Glomerular visceral epithelial cell (primary cell): ENCODE data around the gene TRIM46.

ENCODE experiments used
- DNase-seq: peaks from one replicate; pipeline ENCODE4 v3.0.0-alpha.2; 2016; ENCODE audit errors: extremely low spot score

TRIM46 gene

DNA sequence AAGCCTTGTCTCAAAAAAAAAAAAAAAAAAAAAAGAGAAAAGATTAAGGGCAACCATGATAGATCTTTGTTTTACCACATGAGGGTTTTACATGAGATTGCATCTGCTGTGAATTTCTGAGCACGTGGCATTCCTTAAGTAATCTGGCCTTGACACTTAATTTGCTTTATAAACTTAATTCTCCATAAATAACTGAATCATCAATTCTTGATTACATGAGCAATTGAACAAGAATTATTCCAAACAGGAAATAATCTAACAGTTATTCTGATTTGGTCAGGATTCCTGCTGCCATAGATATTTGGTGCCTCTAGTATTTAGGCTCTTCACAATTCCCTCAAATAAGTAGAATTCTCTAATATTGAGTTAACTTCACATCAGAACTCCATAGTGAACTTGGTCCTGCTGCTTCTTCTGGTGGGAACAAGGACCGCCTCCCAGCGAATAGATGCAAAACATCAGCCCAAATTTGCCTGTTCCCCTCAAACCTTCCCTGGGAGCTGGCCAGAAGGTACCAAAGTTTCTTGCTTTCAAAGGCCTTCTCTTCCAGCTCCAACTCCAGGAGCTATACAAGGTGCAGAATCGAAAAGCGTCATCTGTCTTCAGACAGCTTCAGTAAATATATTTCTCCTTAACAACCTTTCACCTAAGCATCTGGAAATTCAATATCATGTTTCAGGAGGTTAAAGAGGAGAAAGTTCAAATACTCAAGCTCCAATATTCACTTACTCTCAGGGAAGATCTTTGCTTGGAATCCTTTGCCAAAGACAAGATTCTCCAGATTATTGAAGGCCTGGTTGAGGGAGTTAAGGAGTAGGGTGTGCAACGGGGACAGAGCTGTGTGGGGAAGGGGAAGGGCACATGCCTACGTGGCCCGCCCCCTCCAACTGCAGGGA lies 1.6 kb upstream of the TRIM46 start:
- DNase-seq: no peak

GRCh38 chr1:155172732-155173477 lies 744 bp upstream of the TRIM46 start, which contains the start of gene KRTCAP2:
Gene KRTCAP2 (minus strand): TSS chr1:155173304. CDS start chr1:155173224, 80 bp downstream.
- peak; percentile 97 for DNase-seq

GRCh38 chr1:155174324-155175280 lies 953 bp downstream of the TRIM46 start:
- peak; percentile 35 for DNase-seq

- no peak for DNase-seq
Observed at GRCh38 chr1:155175281-155175926, 1.8 kb downstream of the TRIM46 start.

DNA sequence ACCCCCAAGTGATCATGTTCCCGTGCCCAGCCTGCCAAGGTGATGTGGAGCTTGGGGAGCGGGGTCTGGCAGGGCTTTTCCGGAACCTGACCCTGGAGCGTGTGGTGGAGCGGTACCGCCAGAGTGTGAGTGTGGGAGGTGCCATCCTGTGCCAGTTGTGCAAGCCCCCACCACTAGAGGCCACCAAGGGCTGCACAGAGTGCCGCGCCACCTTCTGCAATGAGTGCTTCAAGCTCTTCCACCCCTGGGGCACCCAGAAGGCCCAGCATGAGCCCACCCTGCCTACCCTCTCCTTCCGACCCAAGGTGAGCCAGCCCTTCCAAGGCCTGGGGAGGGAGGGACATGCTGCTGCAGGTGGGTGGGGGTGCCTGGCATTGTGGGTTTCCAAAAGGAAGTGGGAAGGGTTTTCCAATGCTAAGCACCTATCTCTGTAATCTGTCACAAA lies 2.3 kb downstream of the TRIM46 start:
- no peak for DNase-seq

- peak; percentile 79 for DNase-seq
Observed at GRCh38 chr1:155176544-155177071, 3.0 kb downstream of the TRIM46 start.

DNA sequence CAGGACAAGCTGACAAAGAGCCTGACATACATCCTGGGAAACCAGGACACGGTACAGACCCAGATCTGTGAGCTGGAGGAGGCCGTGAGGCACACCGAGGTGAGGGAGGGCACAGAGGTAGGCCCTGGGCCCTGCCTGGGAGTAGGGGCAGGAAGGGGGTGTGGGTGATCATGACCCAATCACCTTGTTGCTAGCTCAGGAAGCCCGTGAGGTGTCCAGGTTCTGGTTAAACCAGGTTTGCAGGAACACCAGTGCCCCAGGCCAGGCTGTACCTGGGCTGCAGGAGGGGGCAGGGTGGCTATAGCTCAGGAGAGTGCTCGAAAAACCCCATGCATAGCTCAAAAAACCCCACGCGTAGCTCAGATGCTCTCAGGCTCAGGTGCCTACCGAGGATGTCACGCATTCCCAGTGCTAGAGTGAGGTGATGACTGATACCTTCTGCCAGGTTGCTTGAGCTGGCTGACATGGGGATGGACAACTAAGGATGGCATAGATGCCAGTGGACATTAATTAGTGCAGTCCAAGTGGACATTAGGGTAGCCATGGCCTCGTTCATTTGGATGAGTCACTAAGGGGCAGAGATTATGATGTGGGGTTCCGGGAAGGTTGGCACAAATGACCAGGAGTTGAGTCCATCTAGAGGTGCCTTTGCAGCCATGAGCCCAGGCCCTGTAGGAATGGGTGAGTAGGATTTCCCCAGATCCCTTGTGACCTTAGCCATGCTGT lies 3.7 kb downstream of the TRIM46 start:
- DNase-seq: no peak

GRCh38 chr1:155177918-155178281 lies 4.3 kb downstream of the TRIM46 start:
- DNase-seq: no peak

GRCh38 chr1:155178441-155179111 lies 4.9 kb downstream of the TRIM46 start:
- DNase-seq: no peak

DNA sequence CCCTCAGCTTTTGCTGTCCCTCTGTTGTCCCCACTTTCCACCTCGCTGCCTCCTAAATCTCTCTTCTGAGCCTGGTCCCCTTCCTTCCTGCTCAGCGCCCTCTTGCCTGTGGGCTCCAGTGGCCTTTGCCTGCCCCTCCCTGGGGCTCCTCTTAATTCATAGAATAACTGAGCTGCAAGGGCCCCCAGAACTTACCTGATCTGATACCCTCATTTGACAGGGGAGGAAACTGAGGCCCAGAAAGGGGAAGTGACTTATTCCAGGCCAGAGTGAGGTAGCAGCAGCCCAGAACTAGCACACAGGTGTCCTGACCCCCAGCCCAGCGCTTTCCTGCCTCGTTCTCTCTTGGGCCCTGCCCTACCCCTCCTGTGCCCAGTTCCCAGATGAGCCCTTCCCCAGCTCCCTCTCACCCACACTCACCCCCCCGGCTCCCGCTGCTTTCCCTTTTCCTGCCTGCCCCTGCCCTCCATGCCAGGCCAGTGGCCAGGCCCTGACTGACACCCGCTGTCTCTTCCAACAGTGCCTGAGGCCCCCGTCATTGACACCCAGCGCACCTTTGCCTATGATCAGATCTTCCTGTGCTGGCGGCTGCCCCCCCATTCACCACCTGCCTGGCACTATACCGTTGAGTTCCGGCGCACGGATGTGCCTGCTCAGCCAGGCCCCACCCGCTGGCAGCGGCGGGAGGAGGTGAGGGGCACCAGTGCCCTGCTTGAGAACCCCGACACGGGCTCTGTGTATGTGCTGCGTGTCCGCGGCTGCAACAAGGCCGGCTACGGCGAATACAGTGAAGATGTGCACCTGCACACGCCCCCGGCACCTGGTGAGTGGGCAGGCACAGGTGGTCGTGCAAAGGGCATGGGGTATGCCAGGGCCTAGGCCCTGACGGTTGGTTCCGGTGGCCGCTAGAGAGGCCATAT lies 5.7 kb downstream of the TRIM46 start:
- DNase-seq: no peak

- DNase-seq: no peak
Observed at GRCh38 chr1:155181371-155182051, 7.9 kb downstream of the TRIM46 start.

DNA sequence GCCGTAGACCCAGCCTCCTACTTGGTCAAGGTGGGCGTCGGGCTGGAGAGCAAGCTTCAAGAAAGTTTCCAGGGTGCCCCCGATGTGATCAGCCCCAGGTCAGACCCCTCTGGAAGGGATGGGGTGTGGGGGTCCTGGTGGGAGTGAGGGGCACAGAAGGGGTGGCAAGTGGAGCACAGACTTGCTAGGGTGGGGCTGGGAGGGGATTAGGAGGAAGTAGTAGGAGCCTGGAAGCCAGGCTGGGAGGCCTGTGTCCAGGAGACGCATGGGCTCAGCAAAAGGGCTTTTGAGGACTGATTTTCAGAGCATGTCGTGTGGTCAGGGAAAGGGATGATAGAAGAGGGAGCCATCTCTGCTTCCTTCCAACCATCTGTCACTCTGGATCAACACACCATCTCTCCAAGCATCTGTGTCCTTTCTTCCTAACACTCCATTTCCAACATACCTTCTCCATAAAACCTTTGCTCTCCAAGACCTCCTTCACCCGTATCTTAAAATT lies 8.5 kb downstream of the TRIM46 start:
- no peak for DNase-seq

DNA sequence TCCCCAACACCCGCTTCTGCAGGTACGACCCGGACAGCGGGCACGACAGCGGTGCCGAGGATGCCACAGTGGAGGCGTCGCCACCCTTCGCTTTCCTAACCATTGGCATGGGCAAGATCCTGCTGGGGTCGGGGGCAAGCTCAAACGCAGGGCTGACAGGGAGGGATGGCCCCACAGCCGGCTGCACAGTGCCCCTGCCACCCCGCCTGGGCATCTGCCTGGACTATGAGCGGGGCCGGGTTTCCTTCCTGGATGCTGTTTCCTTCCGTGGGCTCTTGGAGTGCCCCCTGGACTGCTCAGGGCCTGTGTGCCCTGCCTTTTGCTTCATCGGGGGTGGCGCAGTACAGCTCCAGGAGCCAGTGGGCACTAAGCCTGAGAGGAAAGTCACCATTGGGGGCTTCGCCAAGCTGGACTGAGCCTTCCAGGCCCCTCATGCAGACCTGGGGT lies 10.1 kb downstream of the TRIM46 start:
- no peak for DNase-seq

- DNase-seq: no peak
Observed at GRCh38 chr1:155184351-155184811, 10.7 kb downstream of the TRIM46 start.

- DNase-seq: no peak
Observed at GRCh38 chr1:155184835-155185782, 11.5 kb downstream of the TRIM46 start.

- no peak for DNase-seq
Observed at GRCh38 chr1:155185783-155186066, 12.1 kb downstream of the TRIM46 start.
